GM12891 (cell line): ENCODE measurements around the gene CDH13.

ENCODE experiments used
- PAX5 ChIP-seq: IDR thresholded peaks from 2 replicates; pipeline ENCODE4 v1.6.1; 2011; ENCODE audit warnings: low read length, moderate library complexity, mild to moderate bottlenecking; ENCODE audit not compliant: insufficient read depth, severe bottlenecking
- POLR2A ChIP-seq: IDR thresholded peaks from 2 replicates; pipeline ENCODE4 v1.6.1; 2011; ENCODE audit warnings: low read depth, low read length, control low read depth
- POLR2AphosphoS5 ChIP-seq: IDR thresholded peaks from 2 replicates; pipeline ENCODE4 v1.6.1; 2011; ENCODE audit warnings: low read depth, low read length, control low read depth
- TAF1 ChIP-seq: IDR thresholded peaks from 2 replicates; pipeline ENCODE4 v1.6.1; 2011; ENCODE audit warnings: low read depth, low read length, control low read depth

DNA sequence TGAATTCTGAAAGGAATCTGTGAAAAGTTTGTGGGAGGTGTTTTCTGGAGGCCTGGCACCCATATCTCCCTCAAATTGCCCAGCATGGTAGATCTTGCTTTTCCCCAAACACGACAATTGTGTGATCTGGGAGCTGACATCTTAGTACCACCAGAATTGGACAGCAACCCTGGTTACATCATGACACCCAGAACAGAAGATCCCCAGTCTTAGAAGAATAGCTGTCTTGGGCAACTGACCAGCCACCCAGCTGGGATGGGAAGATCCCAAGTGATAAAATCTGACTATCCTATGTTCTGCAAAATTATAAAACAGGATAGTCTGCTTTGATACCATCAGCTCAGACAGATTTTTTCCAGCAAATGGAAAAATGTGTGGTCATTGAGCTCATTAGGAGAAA is 235.3 kb downstream of the CDH13 start:
- TF ChIP-seq POLR2A (no peak), POLR2AphosphoS5 (no peak), TAF1 (no peak), PAX5 (no peak)
